Hepatic stellate cell (primary cell): ENCODE results near the gene LINC01488.

Source experiments
- DNase-seq: peaks from one replicate; pipeline ENCODE4 v3.0.0; 2011; ENCODE audit warnings: low spot score

The LINC01488 gene

DNA sequence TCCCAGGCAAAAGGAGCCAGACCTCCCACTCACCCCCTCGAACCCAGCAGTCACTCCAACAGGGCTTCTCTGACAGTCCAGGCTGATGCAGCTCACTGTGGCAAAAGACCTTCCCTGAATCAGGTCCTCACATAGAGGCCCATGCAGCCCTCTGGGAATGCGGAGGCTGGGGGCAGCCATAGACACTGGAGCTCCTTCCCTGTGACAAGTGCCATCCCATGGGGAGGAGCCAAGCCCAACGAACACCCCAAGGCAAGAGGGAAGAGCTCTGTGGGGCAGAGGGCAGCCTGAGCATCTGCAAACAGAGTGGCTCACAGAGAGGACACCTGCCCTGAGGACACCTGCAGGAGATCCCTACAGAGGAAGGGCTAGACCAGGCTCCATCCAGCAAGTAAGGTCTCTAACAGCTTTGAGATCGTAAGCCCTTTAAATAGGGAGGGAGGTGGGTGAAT is at the start of gene LINC01488:
Gene LINC01488, plus strand, starts transcription at position 271 of the 452 bp plus-strand sequence.
- no peak for DNase-seq

- DNase-seq, result no peak
Observed at GRCh38 chr11:69431893-69432738, 49.3 kb upstream of the LINC01488 start.

- DNase-seq, result no peak
Observed at GRCh38 chr11:69433741-69434140, 47.7 kb upstream of the LINC01488 start.

DNA sequence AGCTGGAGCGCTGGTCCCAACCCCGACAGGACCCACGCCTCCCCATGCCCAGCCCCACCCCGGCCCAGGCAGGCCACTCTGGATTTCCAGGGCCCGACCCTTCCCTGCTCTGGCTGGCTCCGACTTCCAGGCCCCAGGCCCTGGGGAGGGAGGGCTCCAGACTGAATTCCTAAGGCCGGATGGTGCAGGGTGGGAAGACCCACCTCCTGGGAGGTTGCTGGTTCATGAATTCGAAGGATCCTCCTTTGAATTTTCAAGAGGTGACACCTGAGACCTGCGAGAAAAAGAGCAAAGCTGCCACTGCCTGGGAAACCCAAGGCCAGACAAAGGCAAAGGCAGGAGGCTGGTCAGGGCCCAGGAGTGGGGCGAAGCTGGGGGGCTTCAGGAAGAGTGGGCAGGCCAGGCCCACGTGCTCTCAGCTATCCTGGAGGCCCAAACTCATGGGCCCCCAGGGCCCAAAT is 47.0 kb upstream of the LINC01488 start:
- DNase-seq, result no peak

DNA sequence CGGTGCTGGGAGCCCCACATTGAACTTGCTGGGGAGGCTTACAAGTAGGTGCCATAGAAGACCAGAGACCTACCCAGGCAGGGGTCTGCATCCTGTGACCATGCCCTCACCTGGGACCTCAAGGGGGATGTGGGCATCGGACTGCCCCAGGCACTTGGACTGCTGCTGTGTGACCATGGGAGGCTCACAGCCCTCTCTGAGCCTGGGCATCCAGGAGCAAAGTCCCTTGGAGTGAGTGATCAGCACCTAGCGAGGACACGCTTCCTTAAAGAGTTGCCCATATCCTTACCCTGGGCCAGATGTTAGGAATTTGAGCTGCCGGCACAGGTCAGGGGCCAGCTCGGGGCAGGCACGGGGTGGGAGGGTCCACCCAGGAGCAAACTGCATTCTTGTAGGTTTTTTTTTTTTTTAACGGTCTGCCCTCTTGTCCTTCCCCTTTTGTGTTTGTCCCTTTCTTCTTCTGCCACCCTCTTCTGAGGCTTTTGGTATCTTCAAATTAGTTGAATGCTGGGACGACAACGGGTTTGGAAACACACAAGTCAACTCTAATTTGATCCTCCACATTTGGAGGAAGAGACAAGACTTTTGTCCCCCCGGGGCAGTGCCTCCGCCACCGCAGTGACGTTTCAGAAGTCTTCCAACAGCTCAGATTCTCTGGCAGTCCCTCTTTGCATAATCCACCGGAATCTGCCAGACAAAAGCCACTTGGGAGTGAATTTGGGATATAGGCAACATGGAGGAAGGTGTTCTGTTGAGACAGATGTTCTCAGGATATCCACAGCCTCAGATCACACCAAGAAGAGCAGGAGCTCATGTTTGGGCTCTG is 46.1 kb upstream of the LINC01488 start:
- no peak for DNase-seq

DNA sequence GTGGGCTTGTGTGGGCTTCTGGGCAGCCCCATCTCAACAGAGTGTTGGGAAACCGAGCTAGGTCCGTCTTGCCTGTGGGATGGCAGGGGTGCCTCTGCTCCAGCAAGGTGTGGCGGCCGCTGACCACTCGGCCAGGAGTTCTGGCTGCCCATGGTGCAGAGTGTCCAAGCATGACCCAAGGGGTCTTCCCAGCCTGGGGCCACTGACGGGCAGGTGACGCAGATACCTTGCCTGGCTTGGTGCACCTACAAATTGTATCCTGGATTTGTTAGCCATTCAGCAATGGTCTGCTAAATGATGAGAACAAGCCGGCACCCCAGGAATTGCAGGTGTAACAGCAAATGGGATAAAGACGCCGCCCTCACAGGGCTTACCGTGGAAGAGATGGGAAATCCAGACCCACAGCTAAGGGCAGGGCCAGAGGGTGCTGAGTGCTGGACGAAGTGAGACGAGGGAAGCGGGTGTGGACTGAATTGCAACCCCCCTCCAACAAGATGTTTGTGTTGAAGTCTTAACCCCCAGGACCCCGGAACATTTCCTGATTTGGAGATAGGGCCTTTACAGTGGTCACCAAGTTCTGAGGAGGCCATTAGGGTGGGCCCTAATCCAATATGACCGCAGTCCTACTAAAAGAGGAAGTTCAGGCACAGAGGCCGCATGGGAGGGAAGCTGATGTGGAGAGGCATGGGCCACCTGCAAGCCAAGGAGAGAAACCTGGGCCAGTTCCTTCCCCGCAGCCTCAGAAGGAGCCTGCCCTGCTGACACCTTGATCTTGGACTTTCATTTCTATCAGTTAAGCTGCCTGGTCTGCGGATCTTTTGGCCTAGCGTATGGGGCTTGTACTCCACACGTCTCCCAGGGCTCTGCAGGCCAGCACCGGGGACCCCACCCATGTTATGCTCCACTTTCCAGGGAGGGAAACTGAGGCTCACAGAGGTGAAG is 45.2 kb upstream of the LINC01488 start:
- DNase-seq, result no peak

DNA sequence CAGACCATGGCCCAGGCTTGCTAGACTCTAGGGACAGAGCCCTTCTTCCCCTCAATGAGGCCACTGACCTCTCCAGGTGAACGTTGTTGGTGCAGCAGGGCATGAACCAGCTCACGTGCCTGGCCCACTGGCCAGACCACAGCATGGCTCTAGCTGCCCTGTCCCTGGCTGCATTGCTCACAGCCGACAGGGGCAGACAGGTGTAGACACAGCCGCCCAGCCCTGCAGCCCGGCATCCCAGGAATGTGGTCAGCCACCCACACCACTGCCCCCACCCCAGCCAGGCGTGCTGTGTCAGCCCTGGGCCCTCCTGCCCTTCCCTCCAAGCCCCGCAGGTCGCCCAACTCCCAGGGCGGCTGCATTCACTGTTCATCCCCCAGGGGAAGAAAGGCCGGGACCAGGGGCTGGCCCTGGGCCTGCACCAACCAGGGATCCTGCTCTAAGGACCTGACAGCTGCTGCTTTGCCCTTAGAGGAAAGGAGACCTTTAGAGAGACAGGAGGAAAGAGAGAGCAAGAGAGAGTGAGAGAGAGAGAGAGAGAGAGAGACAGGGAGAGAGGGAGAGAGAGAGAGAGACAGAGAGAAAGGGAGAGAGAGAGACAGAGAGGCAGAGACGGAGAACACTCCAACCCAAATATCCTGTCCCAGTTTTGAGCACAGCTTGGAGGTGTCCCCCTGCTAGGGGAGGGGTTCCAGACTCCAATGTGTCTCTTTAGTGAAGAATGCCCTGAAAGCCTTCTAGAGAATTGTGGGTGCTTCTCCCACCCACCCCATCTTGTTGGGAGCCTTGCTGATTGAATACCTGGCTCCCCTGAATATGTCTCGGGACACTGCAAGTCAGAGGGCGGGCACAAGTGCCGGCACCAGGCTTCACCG is 44.2 kb upstream of the LINC01488 start:
- DNase-seq, result peak; percentile 72

DNA sequence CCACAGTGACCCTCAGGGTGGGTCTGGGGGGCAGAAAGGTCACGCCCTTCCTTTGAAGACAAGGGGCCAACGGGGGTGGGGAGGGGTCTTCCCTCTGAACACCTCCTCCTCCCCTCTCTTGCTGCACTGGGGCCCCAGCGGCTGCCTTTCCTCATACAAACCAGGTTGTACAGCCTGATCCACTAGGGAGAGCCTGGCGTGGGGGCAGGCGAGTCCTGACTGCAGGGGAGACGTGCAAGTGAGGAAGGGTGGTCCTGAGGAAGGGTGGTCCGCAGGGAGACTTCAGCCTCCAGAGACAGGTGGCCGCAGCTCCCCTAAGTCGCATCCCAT is 43.6 kb upstream of the LINC01488 start:
- no peak for DNase-seq

DNA sequence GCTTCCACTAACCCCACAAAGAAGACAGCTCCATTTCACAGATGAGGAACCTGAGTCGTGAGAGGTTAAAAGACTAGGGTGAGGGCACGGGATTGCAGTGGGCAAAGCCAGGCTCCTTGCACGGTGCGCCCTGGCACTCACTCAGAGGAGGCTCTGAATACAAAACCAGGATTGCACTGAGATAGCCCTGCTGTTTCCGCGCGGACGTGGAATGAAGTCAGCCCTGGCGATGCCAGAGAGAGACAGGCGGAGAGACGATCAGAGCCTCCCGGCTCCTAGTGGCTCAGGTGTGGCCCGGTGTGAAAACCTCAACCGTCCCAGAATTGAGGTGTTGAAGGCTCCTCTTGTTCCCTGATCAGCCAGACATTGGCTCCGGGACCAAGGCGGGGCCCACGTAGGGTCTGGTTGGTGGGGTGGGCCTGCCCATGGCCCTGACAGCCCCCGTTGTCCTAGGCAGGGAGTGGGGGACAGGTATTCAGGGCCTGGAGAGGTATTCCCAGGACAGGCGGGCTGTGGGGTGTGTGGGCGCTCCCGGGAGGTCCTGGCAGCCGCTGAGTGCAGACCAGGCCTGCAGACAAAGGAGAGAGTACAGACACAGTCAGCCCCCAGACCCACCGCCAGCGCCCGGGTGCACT is 43.1 kb upstream of the LINC01488 start:
- DNase-seq, result no peak

DNA sequence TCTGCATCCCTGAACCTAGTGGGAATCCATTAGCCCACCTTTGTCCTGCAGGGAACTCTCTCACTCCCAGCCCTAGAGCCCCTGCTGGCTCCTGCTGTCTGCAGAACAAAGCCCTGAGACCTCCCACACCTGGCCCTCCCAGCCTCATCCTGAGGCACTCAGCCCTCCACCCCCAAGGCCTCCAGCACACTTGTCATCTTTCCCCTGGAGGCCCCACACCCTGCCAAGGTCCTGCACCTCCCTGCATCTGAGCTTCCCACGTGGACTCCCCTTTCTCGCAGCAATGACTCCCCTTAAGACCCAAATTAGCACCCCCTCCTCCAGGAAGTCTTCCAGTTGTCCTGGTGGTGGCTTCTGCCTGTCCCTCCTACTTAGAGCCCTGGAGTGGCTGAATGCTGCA is 42.3 kb upstream of the LINC01488 start:
- no peak for DNase-seq

- DNase-seq, result no peak
Observed at GRCh38 chr11:69439651-69440464, 41.6 kb upstream of the LINC01488 start.

GRCh38 chr11:69440876-69441275 is 40.6 kb upstream of the LINC01488 start:
- DNase-seq, result no peak

DNA sequence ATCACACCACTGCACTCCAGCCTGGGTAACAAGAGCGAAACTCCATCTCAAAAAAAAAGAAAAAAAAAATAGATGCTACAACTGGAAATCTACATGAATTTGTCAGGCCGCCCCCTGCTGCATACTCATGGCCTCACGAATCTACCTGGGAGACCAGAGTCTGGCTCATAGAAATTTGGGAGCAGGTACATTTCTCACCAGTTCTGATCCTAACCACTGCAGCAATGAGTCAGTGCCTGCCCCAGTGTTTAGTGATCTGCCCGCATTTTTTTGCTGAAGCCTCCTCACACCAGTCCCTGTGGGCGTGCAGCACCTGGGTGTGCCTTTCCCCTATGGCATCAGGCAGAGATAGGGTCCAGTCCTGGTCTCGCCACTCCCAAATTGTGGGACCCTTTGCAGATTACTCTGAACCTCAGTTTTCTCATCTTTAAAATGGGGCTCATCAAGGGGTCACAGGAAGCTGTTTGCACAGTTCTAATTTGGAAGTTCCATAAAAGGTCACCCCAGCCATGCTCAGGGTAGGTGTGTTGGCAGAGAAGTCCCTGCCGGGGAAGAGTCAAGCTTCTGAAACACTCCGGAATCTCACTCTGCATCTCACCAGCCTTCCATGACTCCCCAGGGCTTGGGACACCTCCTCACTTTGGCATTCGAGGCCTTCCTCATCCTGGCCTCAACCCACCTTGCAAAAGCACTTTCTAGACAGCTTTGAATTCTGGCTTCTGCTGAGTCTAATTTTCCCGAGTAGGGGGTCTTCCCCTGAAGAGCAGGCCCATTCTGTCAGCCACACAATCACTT is 39.3 kb upstream of the LINC01488 start:
- no peak for DNase-seq

DNA sequence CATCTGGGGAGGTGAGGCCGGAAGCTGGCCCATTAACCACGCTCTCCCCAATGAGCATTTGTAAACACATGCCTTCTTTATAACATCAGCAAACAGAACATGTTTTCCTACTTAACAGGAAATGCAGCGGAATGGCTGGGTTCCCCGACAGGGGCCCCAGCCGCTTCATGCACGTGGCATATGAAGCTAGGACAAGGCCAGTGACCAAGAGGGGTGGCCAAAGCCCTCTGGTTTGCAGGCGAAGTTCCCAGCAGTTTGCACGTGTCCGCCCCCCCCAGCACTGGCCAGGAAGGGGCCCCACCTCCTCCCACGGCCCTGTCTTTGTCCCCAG is 38.7 kb upstream of the LINC01488 start:
- DNase-seq, result peak; percentile 75

DNA sequence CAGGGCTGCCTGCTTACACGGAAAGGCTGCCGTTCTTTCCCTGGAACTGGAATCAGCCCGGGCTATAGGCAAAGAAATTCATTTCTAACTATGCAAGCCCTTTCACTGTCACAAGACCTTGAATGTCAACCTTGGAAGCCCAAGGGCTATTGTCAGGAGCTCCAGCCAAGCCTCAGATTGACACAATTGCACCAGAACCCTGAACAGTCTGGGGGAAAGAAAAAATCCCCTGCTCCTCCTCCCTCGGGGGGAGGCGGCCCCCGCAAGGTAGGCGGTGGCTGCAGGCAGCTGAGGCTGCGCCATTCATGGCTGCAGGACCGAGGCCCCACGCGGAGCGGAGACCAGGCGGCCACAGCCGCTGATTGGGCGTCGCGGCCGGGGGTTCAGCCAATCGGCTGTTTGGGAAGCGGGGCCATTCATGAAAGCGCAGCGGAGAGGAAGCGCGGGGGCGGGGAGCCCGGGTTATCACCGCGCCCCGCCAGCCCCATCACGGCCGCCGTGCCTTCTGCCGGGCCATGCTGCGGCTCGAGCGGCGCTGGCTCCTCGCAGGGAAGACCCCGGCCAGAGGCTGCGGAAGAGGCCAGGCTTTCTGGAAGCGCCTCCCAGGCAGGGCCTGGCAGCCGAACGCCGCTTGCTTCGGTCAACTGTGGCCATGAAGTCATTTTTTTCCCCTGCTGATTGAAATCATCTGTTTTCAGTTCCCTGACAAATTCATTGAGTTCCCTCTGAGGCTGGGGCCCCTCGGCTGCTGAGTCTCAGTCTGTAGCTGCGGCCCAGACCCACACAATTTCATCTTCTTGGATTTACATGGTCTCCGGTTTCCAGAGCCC is 38.1 kb upstream of the LINC01488 start:
- DNase-seq, result peak; percentile 98

DNA sequence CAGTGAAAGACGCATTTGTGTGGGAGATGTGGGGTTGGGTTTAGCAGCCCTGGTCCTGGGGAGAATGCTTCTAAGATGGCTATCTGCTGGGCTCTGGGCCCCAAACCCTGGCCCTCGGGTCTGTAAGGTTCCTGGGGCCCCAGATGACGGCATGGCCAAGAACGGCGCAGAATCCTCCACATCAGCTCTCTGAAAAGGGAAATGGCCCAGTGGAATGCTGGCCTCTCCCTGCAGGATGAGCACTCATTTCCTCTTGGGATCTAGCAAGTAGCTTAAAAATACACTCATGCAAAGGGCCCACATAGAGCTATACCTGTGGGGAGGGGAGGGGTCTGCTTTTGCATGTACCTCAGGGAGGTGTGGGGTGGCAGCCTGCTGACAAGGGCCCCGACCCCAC is 37.5 kb upstream of the LINC01488 start:
- DNase-seq, result peak; percentile 56

- DNase-seq, result peak; percentile 84
Observed at GRCh38 chr11:69444381-69445130, 36.9 kb upstream of the LINC01488 start.
